Measurements from ENCODE around the gene ACSL1.

DNA sequence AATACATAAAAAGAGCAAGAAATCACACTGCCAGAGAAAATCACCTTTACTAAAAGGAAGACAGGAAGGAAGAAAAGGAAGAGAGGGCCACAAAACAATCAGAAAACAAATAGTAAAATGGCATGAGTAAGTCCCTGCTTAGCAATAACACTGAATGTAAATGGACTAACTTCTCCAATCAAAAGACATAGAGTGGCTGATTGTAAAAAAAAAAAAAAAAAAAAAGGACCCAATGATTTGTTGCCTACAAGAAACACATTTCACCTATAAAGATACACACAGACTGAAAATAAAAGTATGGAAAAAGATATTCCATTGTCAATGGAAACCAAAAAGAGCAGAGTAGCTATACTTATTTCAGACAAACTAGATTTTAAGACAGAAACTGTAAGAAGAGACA is 104.5 kb downstream of the ACSL1 start:
- no peak for TF ChIP-seq CTCF (IDR thresholded peaks at IDR 0.05)
- no peak for TF ChIP-seq EZH2phosphoT487 (IDR thresholded peaks at IDR 0.05)
- no peak for TF ChIP-seq EZH2 (IDR thresholded peaks at IDR 0.05)
